GM18873 (cell line): Measurements from ENCODE around the gene EML2.

Source experiments
- ATAC-seq: cut with Tn5 transposase; IDR thresholded peaks from one replicate; pipeline ENCODE4 v1.9.1; 2021; ENCODE audit warnings: mild to moderate bottlenecking, moderate library complexity, moderate number of reproducible peaks; ENCODE audit not compliant: unreplicated experiment, low FRiP score

The EML2 gene

GRCh38 chr19:45560038-45560437 lies 79.2 kb downstream of the EML2 start:
- no peak for ATAC-seq
